Central memory CD8-positive, alpha-beta T cell (primary cell): Measurements from ENCODE around the gene DENND1A.
"Not testable (repeated sequence)": the region's sequence is repeated elsewhere in the genome, so short reads cannot be mapped to it uniquely, and the experiment has no call there.

Source experiments
- ATAC-seq: fragments of 150-1000 bp; cut with Tn5 transposase; replicated peaks from 2 replicates; pipeline ENCODE4 v1.10.0; 2022; ENCODE audit warnings: mild to moderate bottlenecking, moderate FRiP score, moderate number of reproducible peaks; ENCODE audit not compliant: poor library complexity, severe bottlenecking; ENCODE audit errors: extremely low read depth
- DNase-seq, 2 donors: peaks; one replicate each; pipeline ENCODE4 v3.0.0; 2021; ENCODE audit warnings: low spot score in 2 of 2
- H3K27ac Mint-ChIP-seq: one replicate; pipeline ENCODE4 v1.8.0; 2022; ENCODE audit warnings: low read depth, mild to moderate bottlenecking, moderate library complexity, mixed read lengths
- H3K27me3 Mint-ChIP-seq: one replicate; pipeline ENCODE4 v1.8.0; 2022; ENCODE audit warnings: mixed read lengths
- H3K36me3 Mint-ChIP-seq: one replicate; pipeline ENCODE4 v1.8.0; 2022; ENCODE audit warnings: mild to moderate bottlenecking, moderate library complexity, mixed read lengths; ENCODE audit not compliant: insufficient read depth
- H3K4me1 Mint-ChIP-seq: one replicate; pipeline ENCODE4 v1.8.0; 2022; ENCODE audit warnings: mixed read lengths
- H3K4me3 Mint-ChIP-seq: one replicate; pipeline ENCODE4 v1.8.0; 2022; ENCODE audit warnings: mild to moderate bottlenecking, moderate library complexity, mixed read lengths
- H3K9me3 Mint-ChIP-seq: one replicate; pipeline ENCODE4 v1.8.0; 2022; ENCODE audit warnings: mixed read lengths

DENND1A gene

DNA sequence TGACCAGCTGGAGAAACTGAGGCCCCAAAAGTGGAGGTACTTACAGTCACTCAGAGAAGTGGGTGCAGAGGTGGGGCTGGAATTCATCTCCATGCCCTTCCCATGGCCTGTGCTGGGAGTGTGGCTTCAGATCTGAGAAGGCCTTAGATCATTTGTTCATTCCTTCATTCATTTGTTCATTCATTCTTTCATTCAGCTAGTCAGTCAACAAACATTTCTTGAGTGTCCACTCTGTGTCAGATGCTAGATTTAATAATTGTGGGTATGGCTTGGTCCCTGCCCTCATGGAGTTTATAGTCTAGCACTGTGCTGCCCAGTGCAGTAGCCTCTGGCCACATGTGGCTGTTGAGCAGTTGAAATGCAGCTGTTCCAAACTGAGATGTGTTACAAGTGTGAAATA, 593.0 kb downstream of the DENND1A start:
- DNase-seq, result no peak
- Mint-ChIP-seq H3K4me3 (no peak overlapping the region), H3K36me3 (peaks cover 7% of the 10 kb centered on the region), H3K9me3 (no peaks in the 10 kb centered on the region), H3K27me3 (no peaks in the 10 kb centered on the region), H3K27ac (no peak overlapping the region), H3K4me1 (peaks cover 31% of the 10 kb centered on the region)
- no peak for ATAC-seq

DNA sequence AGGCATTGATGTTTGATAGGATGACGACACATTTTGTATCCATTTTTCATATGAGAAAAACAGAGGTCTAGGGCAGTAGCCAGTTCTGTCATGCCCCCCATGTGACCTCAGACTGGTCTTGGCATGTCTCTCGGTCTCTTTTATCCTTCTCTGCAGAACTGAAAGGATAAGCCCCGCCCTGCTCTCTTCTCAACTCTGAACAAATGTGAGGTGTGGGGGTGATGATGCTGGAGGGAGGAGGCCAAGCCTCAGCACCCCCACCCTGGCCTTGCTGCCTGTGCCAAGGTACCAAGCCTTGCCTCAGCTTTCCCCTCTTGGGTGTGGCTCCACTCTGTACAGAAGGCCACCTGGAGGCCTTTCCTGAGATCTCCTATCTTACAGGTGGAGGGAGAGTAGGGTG, 593.5 kb downstream of the DENND1A start:
- Mint-ChIP-seq H3K9me3 (no peaks in the 10 kb centered on the region), H3K27me3 (no peaks in the 10 kb centered on the region), H3K36me3 (peaks cover 7% of the 10 kb centered on the region), H3K4me3 (no peak overlapping the region), H3K4me1 (peaks cover 31% of the 10 kb centered on the region), H3K27ac (no peak overlapping the region)
- DNase-seq (no peak), ATAC-seq (no peak)

DNA sequence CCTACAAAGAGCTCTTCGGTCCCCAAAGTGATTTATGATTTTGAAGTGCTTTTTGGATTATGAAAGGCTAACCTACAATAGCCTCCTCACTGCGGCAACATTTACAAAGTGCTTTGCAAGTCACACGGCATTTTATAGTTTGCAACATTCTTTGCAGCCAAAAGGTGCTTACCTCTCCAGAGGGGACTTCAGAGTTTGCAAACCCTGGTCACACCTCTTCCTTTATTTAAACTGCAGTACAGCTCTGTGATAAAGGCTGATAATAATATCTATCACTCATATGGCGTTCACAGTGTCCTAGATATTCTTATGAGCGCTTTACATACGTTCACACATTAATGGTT, 594.0 kb downstream of the DENND1A start:
- Mint-ChIP-seq H3K27me3 (no peaks in the 10 kb centered on the region), H3K36me3 (peaks cover 7% of the 10 kb centered on the region), H3K4me3 (no peak overlapping the region), H3K4me1 (peaks cover 28% of the 10 kb centered on the region), H3K27ac (no peak overlapping the region), H3K9me3 (no peaks in the 10 kb centered on the region)
- ATAC-seq, result no peak
- DNase-seq, result no peak

DNA sequence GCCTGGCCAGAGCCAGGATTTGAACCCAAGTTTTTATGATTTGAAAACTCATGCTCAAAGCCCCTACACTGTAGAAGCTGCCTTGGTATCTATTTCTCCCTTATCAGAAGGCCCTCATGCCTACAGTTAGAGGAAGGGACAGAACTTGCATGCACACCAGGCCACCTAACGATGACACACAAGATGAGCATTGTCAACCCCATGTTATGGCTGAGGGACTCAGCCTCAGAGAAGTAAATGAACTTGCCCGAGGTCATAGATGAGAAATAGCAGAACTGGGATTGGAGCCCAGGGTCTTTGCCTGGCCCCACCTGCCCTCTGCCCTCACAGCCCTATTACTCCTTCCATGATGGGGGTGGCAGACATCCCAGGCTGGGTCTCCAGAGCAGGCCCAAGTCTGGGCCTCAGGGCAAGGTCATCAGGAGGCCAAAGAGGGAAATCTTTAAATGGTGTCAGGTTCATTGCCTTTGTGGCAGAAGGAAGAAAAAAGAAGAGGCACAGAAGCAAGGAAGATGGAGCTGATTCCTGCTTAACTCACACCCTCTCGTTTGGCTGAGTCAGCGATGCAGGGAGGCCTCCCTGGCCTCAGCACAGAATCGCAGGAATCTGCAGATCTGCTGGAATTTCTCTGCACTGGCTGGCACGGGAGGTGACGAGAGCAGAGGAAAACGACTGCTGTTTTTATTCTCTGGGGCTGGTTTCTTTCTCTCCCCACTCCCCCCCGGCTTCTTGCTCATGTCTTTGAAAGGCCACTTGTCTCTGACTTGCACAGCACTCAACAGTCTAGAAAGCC, 594.5 kb downstream of the DENND1A start:
- H3K27me3 Mint-ChIP-seq, result no peaks in the 10 kb centered on the region
- H3K36me3 Mint-ChIP-seq, result peaks cover 7% of the 10 kb centered on the region
- H3K27ac Mint-ChIP-seq, result no peak overlapping the region
- peaks cover 22% of the 10 kb centered on the region for H3K4me1 Mint-ChIP-seq
- DNase-seq, result no peak
- H3K9me3 Mint-ChIP-seq, result no peaks in the 10 kb centered on the region
- H3K4me3 Mint-ChIP-seq, result no peak overlapping the region
- ATAC-seq, result no peak

DNA sequence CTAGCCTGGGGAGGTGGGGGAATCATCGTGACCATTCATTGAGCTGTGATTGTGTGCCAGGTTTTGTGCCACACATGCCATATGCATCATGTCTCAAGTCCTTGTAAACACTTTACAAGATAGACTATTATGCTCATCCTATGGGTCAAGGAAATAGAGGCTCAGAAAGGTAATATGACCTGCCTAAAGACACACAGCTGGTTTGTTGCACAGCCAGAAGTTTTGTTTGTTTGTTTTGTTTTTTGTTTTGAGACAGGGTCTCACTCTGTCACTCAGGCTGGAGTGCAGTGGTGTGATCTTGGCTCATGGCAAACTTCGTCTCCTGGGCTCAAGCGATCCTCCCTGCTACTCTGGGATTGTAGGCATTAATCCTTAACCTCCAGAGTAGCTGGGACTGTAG, 595.3 kb downstream of the DENND1A start:
- H3K27me3 Mint-ChIP-seq, result no peaks in the 10 kb centered on the region
- H3K9me3 Mint-ChIP-seq, result no peaks in the 10 kb centered on the region
- H3K36me3 Mint-ChIP-seq, result peaks cover 7% of the 10 kb centered on the region
- ATAC-seq (no peak), DNase-seq (no peak)
- H3K4me1 Mint-ChIP-seq, result peaks cover 14% of the 10 kb centered on the region
- H3K4me3 Mint-ChIP-seq, result no peak overlapping the region
- no peak overlapping the region for H3K27ac Mint-ChIP-seq

DNA sequence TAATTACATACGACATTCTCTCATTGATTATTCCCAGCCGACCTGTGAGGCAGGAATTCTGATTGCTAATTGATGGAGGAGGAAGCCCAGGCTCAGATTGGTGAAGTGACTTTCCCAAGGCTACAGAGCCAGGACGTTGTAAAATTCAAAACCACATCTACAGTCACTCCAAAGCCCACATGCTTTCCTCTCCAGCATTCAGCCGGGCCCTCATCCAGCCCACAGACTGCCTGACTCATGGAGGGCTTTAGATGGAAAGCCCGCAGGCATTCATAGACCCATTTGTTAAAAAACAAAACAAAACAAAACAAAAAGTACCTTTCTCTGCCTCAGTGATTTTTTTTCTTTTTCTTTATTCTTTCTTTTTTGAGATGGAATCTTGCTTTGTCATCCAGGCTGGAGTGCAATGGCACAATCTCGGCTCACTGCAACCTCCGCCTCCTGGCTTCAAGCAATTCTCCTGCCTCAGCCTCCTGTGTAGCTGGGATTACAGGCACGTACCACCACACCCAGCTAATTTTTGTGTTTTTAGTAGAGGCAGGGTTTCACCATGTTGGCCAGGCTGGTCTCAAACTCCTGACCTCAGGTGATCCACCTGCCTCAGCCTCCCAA, 596.8 kb downstream of the DENND1A start:
- H3K4me3 Mint-ChIP-seq, H3K9me3 Mint-ChIP-seq, H3K4me1 Mint-ChIP-seq, H3K27me3 Mint-ChIP-seq, H3K27ac Mint-ChIP-seq, DNase-seq, ATAC-seq, H3K36me3 Mint-ChIP-seq: not testable (repeated sequence)

DNA sequence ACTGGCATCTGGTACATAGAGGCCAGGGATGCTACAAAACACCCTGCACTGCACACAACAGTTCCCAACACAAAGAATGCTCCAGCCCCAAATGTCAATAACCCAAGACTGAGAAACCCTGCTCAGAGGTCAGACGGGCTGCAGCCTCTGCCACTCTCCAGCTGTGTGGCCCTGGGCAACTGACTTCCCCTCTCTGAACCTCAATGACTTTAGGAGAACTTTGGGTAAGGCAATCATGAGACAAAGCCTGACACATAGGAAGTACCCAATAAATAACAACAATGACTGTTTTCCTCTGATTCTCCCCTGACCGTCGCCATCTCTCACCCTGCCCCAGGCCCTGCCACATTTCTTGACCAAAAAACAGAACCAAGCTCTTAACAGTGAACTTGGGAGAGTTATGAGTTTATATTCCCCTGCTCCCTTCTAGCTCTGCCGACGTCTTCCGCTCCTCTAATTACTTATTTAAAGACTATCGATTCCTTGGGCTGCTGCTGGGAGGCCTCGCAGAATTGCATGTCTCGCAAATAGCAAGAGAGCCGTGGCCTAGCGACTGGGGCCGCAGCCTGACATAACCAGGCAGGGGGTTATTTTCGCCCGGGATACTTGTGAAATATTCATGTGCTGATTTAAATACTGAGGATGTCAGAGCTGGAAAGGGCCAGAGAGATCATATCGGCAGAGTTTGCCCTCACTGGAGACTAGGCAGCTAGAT, 598.4 kb downstream of the DENND1A start:
- ATAC-seq (no peak), DNase-seq (no peak)
- Mint-ChIP-seq H3K27me3 (no peaks in the 10 kb centered on the region), H3K36me3 (no peaks in the 10 kb centered on the region), H3K4me3 (no peak overlapping the region), H3K27ac (no peak overlapping the region), H3K9me3 (no peaks in the 10 kb centered on the region), H3K4me1 (peaks cover under 1% of the 10 kb centered on the region)
